HEK293T (cell line): ENCODE measurements around the gene N4BP3.
A peak's percentile ranks its signal among the peaks of the same experiment; 100 is the strongest.

Experiments
- ARNT ChIP-seq: fragments of 450-650 bp; IDR thresholded peaks from 2 replicates; pipeline ENCODE4 v1.6.1; 2017; ENCODE audit warnings: mild to moderate bottlenecking
- BHLHE40 ChIP-seq: fragments of 450-650 bp; IDR thresholded peaks from 2 replicates; pipeline ENCODE4 v1.6.1; 2016; ENCODE audit warnings: mild to moderate bottlenecking, moderate library complexity, borderline replicate concordance
- ELF4 ChIP-seq: fragments of 450-650 bp; IDR thresholded peaks from 2 replicates; pipeline ENCODE4 v1.6.1; 2017; ENCODE audit warnings: antibody characterized with exemption
- FOXK2 ChIP-seq: fragments of 450-650 bp; IDR thresholded peaks from 2 replicates; pipeline ENCODE4 v1.6.1; 2016; ENCODE audit warnings: mild to moderate bottlenecking
- FOXM1 ChIP-seq: fragments of 450-650 bp; IDR thresholded peaks from 2 replicates; pipeline ENCODE4 v1.6.1; 2017; ENCODE audit warnings: mild to moderate bottlenecking, borderline replicate concordance
- L3MBTL2 ChIP-seq: fragments of 450-650 bp; conservative IDR thresholded peaks from 2 replicates; pipeline ENCODE4 v1.6.1; 2016; ENCODE audit warnings: mild to moderate bottlenecking
- LEF1 ChIP-seq: fragments of 450-650 bp; IDR thresholded peaks from 2 replicates; pipeline ENCODE4 v1.6.1; 2017; ENCODE audit warnings: mild to moderate bottlenecking, borderline replicate concordance
- NFRKB ChIP-seq: fragments of 450-650 bp; IDR thresholded peaks from 2 replicates; pipeline ENCODE4 v1.6.1; 2016; ENCODE audit warnings: mild to moderate bottlenecking, moderate library complexity
- SP1 ChIP-seq: fragments of 450-650 bp; IDR thresholded peaks from 2 replicates; pipeline ENCODE4 v1.6.1; 2017
- SUZ12 ChIP-seq: fragments of 450-650 bp; IDR thresholded peaks from 2 replicates; pipeline ENCODE4 v1.6.1; 2016; ENCODE audit warnings: mild to moderate bottlenecking

DNA sequence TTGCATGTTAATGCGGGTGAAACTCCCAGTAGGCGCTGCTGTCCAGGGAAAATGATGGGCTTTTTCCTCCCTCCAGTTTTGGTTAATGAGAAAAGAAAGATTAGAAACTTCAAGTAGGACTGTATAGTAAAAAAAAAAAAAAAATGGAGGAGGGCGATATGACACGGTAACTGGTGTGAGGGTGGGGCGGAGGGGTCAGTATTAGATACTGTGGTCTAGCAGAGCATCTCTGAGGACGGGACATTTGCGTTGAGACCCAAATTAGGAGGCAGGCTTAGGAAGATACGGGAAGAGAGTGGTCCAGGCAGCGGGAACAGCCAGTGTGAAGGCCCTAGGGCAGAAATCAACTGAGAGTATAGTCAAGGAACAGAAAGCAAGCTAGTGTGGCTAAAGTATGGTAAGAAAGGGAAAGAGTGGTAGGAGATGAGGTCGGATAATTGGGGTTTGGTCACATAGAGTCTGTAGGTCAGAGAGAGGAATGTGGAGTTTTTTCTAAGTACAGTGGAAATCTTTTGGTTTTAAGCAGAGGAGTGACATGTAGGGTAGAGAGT, 18.2 kb downstream of the N4BP3 start:
- TF ChIP-seq BHLHE40 (no peak), FOXK2 (no peak), ARNT (no peak), NFRKB (no peak), L3MBTL2 (peak; percentile 35; the same call in 1 of the 2 replicates), SUZ12 (no peak), SP1 (no peak), FOXM1 (no peak), LEF1 (no peak), ELF4 (no peak)
